ENCODE measurements around the gene WWP2.
"Not testable (repeated sequence)": the region's sequence is repeated elsewhere in the genome, so short reads cannot be mapped to it uniquely, and the experiment has no call there.

The WWP2 gene

GRCh38 chr16:69796285-69797118, 34.4 kb downstream of the WWP2 start:
- peak; percentile 32 for DNase-seq (ENCODE audit: low read depth)

DNA sequence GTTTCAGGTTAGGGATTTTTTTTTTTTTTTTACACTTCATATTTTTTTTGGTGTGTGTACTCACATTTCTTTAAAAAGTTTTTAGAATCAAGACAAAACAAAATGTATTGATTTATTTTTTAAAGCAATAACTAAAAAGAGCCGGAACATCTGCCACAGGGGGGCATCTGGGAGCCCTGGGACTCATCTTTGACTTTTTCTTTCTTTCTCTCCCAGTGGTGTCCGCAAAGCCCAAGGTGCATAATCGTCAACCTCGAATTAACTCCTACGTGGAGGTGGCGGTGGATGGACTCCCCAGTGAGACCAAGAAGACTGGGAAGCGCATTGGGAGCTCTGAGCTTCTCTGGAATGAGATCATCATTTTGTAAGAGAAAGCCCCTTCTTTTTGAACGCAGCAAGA, 36.3 kb downstream of the WWP2 start:
- no peak for DNase-seq (ENCODE audit: low read depth)

DNA sequence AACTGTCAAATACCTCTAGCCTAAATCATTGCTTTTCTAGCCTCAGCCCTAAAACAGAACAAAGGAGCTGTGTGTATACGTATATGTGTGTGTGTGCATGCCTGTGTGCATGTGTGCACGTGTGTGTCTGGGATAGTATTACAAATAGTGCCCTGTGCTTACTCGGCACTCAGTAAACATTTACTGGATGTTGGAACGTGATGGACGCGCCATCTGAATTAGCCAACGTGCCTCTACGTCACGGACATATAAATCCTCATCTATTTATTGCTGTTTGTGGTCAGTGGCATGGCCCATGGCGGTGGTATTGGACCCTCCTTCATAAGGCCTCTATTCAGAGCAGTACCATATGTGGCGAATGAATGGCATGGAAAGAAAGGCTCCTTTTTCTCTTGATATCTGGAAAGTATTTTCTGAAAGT, 37.5 kb downstream of the WWP2 start:
- no peak for DNase-seq (ENCODE audit: low read depth)

- DNase-seq (ENCODE audit: low read depth): no peak
These were observed 42.2 kb downstream of the WWP2 start for GRCh38 chr16:69804297-69804696.

DNA sequence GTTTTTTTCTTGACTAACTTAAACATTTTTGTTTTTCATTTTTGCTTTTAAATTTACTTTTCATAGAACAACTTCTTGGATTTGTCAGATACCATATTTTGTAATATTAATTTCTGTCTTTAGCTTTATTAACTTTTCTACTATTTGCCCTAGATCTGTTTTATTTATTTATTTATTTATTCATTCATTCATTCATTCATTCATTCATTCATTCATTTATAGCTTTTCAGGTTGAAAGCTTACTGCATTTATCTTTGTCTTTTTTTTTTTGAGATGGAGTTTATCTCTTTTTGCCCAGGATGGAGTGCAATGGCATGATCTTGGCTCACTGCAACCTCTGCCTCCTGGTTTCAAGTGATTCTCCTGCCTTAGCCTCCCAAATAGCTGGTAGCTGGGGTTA, 44.6 kb downstream of the WWP2 start:
- not testable (repeated sequence) for DNase-seq (ENCODE audit: low read depth)

- no peak for DNase-seq (ENCODE audit: low read depth)
These were observed 50.5 kb downstream of the WWP2 start for GRCh38 chr16:69812688-69813014.

DNA sequence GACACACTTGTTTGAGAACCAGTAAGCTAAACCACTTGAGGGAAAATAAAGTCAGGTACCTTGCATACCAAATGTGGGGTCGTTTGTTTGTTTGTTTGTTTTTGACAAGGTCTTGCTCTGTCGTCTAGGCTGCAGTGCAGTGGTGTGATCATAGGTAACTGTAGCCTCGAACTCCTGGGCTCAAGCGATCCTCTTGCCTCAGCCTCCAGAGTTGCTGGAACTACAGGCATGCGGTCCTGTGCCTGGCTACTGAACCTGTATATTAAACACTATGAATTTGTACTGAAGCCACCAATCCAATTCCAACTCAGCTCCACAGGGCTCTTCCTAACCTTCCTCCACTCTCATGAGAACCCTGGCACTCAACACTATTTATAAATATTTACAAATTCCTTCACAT, 51.9 kb downstream of the WWP2 start:
- no peak for DNase-seq (ENCODE audit: low read depth)

DNA sequence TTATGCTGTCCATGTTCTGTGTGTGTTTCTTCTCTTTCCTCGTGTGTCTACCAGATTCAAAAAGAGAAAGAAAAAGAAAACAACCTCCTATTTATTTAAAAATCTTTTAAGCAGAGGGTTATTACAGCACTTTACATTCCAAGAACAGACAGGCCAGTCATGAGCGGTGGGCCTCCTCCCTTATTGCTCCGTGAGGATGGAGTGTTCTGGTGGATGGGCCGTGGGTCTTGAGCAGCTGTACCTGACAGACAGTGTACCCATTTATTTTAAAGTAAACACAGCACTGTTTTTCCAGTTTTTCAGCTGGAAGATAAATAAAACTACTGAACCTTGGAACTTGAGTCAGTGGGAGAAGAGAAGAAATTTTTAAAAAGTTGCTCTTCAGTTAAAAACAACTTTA, 52.4 kb downstream of the WWP2 start:
- no peak for DNase-seq (ENCODE audit: low read depth)

DNA sequence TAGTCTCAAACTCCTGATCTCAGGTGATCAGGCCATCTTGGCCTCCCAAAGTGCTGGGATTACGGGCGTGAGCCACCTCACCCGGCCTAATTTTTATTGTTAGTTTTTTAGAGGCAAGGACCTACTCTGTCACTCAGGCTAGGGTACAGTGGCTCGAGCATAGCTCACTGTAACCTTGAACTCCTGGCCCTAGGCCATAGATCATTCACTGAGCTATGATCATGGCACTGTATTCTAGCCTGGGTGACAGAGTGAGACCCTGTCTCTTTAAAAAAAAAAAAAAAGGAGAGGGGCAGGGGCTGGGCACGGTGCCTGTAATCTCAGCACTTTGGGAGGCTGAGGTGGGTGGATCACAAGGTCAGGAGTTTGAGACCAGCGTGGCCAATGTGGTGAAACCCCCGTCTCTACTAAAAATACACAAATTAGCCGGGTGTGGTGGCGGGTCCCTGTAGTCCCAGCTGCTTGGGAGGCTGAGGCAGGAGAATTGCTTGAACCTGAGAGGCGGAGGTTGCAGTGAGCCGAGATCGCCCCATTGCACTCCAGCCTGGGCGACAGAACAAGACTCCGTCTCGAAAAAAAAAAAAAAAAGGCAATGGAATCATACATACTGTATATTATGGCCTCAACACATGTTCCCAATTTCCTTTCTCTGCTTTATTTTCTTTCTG, 53.2 kb downstream of the WWP2 start:
- not testable (repeated sequence) for DNase-seq (ENCODE audit: low read depth)

- no peak for DNase-seq (ENCODE audit: low read depth)
These were observed 54.9 kb downstream of the WWP2 start for GRCh38 chr16:69816996-69817395.

DNA sequence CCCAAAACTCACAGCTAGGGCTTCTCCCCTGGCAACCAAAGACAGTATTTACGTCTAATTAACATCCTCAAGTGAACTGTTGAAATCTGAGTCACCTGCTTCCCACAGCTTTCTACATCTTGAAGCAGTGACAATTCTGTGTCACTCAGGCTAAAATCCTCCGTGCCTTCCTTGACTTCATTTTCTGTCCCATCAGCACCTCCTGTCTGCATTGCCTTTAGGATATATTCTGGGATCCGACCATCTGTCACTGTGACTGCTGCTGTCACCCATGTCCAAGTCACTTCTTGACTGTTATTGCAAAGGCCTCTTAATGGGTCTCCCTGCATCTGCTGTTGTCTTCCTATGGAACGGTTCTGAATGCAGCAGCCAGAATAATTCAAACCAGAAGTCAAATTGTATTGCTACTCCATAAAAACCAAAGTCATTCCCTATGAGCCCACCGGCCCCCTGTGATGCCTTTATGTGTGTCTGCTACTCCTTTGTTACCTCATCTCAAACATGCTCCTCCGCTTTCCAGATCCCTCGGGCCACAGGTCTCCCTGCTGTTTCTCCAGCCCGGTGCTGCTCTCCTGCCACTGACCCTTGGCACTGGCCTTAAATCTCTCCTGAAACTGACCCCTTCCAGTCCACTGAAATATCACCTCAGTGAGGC, 56.9 kb downstream of the WWP2 start:
- DNase-seq (ENCODE audit: low read depth): no peak

DNA sequence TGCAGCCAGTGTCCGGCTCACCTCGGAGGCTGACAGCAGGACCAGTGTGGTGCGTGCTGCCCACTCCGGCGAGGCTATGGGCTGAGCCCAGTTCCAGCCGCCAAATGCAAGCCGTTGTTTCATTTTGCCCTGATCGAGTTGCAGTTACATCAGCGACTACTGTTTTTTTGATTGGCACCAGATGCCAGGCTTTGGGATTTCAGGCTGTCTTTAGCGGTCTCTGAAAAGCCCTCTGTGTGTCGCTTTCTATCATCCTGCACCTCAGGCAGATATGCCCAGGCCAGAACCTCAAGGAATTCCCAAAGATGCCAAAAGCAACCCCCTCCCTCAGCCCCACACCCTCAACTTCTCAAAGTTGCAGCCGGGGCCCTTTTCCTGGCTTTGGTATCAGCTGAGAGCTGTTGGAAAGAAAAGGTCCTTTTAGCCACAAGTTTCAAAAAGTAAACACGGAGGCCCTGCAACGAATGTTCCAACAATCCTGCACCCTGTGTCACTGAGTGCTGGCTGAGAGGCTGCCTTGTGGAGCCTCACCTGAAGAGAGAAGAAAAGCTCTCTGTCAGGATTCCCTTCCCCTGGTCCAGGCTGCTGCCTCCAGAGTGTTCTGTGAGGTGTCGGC, 58.9 kb downstream of the WWP2 start:
- DNase-seq (ENCODE audit: low read depth): no peak

GRCh38 chr16:69821844-69822173, 59.7 kb downstream of the WWP2 start:
- no peak for DNase-seq (ENCODE audit: low read depth)

GRCh38 chr16:69822174-69822935, 60.2 kb downstream of the WWP2 start:
- no peak for DNase-seq (ENCODE audit: low read depth)

GRCh38 chr16:69823831-69824563, 61.9 kb downstream of the WWP2 start:
- DNase-seq (ENCODE audit: low read depth): no peak

- not testable (repeated sequence) for DNase-seq (ENCODE audit: low read depth)
These were observed 62.5 kb downstream of the WWP2 start for GRCh38 chr16:69824564-69825142.

GRCh38 chr16:69827524-69827923, 65.4 kb downstream of the WWP2 start:
- no peak for DNase-seq (ENCODE audit: low read depth)

DNA sequence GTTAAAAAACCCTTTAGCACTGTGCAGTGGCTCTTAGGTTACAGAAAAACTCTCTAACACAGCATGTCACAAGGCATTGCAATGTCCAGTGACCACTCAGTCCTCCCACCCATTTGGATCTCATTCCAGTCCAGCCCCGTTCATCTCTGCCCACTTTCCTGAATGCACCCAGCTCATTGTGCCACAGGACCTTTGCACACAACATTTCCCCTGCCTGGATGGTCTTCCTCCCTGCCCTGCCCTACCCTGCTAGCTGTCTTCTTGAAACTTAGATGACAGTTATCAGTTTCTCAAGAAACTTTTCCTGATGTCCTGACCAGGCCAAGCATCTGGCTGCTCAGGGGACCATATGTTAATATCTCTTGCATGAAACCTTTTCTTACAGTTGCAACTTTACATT, 67.2 kb downstream of the WWP2 start:
- DNase-seq (ENCODE audit: low read depth): no peak

DNA sequence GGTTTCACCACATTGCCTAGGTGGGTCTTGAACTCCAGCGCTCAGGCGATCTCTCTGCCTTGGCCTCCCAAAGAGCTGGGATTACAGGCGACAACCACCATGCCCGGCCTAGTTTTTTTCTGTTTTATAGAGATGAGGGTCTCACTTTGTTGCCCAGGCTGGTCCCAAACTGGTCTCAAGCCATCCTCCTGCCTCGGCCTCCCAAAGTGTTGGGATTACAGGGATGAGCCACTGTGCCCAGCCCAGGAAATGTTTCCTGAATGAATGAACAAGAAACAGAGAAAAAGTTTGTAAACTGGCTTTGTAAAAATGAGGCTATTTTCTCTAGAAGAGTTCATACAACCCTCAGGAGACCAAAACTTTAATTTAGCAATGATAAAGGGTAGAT, 68.0 kb downstream of the WWP2 start:
- DNase-seq (ENCODE audit: low read depth): no peak

DNA sequence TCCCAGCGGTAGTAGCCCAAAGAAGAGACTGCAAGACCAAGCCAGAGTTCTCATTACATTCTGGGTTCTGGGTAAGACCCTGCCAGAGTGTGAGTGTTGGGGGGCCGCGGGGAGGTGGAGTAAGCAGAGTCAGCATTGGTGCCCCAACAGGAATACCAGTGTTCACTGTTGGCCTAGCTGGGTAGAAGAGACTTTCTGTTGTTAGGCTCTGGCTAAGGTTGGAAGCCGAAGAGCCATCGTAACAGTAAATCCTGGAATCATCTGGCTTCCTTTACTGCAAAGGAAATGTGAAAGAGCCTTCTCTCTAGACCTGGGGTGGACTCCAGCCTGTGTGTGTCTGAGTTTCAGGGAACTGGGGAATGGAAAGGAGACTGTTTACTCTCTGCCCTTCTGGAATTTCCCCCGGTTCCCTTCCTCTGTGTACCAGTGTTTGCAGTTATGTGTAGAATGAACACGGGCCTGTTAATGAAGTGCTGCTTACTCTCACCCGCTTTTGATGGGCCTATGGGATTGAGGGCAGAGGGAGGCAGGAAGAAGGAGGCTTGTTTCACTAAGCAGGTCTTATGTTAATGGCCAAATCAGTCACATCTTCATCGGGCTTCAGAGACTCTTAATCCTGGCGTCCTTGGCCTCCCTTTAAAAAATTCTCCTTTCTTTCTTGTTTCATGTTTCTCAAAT, 68.5 kb downstream of the WWP2 start:
- no peak for DNase-seq (ENCODE audit: low read depth)

Data from CMK (cell line).